Neuron (in vitro differentiated cells): ENCODE results near the gene NOCT.
"Not testable (repeated sequence)": the region's sequence is repeated elsewhere in the genome, so short reads cannot be mapped to it uniquely, and the experiment has no call there.

Experiments
- H2AFZ ChIP-seq: one replicate; pipeline ENCODE4 v1.6.1; 2013; ENCODE audit warnings: low read depth, mild to moderate bottlenecking, inconsistent platforms, low read length, moderate library complexity
- H3K27me3 ChIP-seq: one replicate; pipeline ENCODE4 v1.6.1; 2013; ENCODE audit warnings: low read length; ENCODE audit not compliant: insufficient read depth
- H3K36me3 ChIP-seq: one replicate; pipeline ENCODE4 v1.6.1; 2013; ENCODE audit warnings: low read length; ENCODE audit not compliant: insufficient read depth
- H3K4me1 ChIP-seq: one replicate; pipeline ENCODE4 v1.6.1; 2013; ENCODE audit warnings: low read length; ENCODE audit not compliant: insufficient read depth
- H3K4me3 ChIP-seq: 2 replicates; pipeline ENCODE4 v1.5.1; 2013; ENCODE audit warnings: mild to moderate bottlenecking, low read length, moderate library complexity
- H3K9me3 ChIP-seq: one replicate; pipeline ENCODE4 v1.6.1; 2013; ENCODE audit warnings: low read length

The NOCT gene

DNA sequence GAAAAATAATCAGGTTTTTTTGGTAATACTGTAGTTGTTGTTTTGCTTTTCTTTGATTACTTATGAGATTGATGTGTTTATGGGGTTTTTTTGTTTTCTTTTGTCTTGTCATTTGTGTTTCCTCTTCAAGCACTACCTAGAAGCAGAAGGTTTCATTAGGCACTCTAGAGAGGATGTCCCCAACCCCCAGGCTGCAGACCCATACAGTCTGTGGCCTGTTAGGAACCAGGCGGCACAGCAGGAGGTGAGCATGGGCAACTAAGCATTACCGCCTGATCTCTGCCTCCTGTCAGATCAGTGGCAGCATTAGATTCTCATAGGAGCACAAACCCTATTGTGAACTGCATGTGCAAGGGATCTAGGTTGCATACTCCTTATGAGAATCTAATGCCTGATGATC is 22.9 kb upstream of the NOCT start:
- Histone ChIP-seq H3K4me3 (no peak overlapping the region), H3K9me3 (no peaks in the 10 kb centered on the region), H3K4me1 (no peaks in the 10 kb centered on the region), H2AFZ (no peak overlapping the region), H3K27me3 (no peaks in the 10 kb centered on the region), H3K36me3 (no peaks in the 10 kb centered on the region)

DNA sequence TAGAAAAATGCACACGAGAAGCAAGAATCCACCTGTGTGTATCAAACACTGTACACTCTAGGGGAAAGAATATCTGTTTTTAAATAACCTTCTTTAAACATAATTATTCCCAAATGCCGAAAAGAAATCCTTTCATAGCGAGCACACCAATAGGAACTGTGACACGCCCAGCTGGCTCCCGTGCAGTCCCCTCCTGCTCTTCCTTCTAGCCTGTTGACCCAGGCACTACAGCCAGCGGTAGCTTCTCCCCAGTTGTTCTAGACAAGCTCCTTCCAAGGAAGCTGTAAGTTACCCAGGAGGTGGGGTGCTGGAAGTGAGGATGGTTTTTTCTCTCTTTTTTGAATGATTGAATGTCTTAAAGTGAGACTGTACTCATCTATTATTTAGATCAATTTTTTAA is 19.5 kb upstream of the NOCT start:
- Histone ChIP-seq H2AFZ (no peak overlapping the region), H3K36me3 (no peaks in the 10 kb centered on the region), H3K4me1 (no peaks in the 10 kb centered on the region), H3K4me3 (no peak overlapping the region), H3K27me3 (no peaks in the 10 kb centered on the region), H3K9me3 (no peaks in the 10 kb centered on the region)

DNA sequence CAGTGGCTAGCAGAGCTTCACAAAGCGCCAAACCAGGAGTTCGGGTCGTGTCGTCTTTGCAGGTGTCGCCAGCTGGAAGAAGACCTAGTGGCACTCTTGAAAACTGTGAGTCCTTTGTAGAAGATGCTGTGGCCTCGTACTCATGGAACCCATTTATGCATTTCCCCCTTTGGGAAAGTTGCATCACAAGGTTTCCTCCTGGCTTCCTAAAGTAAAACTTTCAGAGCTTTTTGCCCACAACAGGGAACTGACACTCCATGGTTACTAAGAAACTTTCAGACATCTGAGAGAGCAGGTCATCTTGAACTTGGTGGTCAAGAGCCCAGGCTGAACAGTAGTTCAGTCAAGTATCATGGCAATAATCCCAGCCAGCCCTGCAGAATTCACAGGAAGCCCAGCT is 15.9 kb upstream of the NOCT start:
- H2AFZ ChIP-seq = no peak overlapping the region
- no peaks in the 10 kb centered on the region for H3K36me3 ChIP-seq
- no peaks in the 10 kb centered on the region for H3K4me1 ChIP-seq
- H3K9me3 ChIP-seq = no peaks in the 10 kb centered on the region
- H3K27me3 ChIP-seq = no peaks in the 10 kb centered on the region
- no peak overlapping the region for H3K4me3 ChIP-seq

DNA sequence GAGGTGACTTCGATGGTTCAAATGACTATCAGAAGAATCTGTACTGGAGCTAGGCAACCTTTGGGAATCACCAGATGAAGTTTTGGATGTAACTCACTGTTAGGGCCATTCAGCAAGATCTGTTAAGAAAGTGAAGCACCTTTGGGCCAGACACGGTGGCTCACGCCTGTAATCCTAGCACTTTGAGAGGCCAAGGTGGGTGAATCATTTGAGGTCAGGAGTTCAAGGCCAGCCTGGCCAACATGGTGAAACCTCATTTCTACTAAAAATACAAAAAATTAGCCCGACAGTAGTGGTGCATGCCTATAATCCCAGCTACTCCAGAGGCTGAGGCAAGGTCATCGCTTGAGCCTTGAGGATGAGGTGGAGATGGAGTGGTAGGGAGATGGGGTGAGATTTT is 15.4 kb upstream of the NOCT start:
- H3K36me3 ChIP-seq, H3K4me1 ChIP-seq, H3K27me3 ChIP-seq, H3K4me3 ChIP-seq, H3K9me3 ChIP-seq, H2AFZ ChIP-seq: not testable (repeated sequence)

DNA sequence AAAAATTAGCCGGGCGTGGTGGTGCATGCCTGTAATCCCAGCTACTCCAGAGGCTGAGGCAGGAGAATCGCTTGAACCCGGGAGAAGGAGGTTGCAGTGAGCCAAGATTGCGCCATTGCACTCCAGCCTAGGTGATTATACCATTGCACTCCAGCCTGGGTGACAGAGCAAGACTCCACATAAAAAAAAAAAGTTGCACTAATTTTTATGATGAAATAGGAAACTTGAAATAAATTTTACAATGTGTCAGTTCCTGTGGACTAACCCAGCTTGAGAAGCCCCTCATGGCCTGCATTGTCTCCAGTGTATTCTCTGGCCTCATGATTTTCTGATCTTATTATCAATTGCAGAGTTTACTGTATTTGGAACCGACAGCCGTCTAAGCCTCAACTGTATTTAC is 14.2 kb upstream of the NOCT start:
- not testable (repeated sequence) for H3K4me3 ChIP-seq, H3K27me3 ChIP-seq, H3K4me1 ChIP-seq, H3K36me3 ChIP-seq, H2AFZ ChIP-seq, H3K9me3 ChIP-seq

DNA sequence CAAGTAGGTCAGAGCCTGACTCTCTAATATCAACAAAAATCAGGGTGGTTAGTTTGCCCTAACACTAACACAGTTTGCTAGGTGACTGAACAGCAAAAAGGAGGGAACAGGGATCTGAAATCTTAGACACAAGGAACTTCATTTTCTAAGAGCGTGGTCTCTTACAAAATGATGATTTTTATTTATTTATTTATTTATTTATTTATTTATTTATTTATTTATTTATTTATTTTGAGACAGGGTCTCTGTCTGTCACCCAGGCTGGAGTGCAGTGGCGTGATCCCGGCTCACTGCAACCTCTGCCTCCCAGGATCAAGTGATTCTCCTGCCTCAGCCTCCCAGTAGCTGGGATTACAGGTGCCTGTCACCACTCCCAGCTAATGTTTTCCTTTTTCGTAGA is 11.9 kb upstream of the NOCT start:
- H3K4me3 ChIP-seq, H3K9me3 ChIP-seq: not testable (repeated sequence)

DNA sequence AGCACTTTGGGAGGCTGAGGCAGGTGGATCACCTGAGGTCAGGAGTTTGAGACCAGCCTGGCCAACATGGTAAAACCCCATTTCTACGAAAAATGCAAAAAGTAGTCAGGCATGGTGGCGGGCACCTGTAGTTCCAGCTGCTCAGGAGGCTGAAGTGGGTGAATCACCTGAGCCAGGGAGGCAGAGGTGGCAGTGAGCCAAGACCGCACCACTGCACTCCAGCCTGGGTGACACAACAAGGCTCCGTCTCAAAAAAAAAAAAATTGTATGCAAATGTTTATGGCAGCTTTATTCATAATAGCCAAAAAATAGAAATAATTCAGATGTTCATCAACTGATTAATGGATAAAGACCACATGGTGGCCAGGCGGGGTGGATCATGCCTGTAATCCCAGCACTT is 9.8 kb upstream of the NOCT start:
- H3K36me3 ChIP-seq = no peaks in the 10 kb centered on the region
- H3K4me1 ChIP-seq = no peaks in the 10 kb centered on the region

More for the DNA sequence above, 11.9 kb upstream of the NOCT start:
- not testable (repeated sequence) for H3K27me3 ChIP-seq, H3K4me1 ChIP-seq, H2AFZ ChIP-seq, H3K36me3 ChIP-seq

DNA sequence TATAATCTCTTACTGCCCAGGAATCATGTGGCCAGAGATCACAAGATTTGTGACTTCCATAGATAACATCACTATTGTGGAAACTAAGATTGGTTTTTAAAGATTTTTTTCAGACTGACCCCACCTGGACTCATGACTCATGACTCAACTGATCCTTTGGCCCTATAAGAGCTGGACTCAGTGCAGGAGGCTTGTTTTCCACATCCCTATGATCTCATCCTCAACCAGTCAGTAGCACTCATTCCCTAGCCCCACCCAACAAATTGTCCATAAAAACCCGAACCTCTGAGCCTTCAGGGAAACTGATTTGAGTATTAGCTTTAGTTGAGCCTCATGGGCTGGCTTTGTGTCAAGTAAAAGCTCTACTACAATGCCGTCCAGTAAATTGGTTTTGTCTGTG is 7.9 kb upstream of the NOCT start:
- Histone ChIP-seq H3K27me3 (no peaks in the 10 kb centered on the region), H3K4me3 (no peak overlapping the region), H3K9me3 (no peaks in the 10 kb centered on the region), H2AFZ (no peak overlapping the region), H3K36me3 (no peaks in the 10 kb centered on the region), H3K4me1 (no peaks in the 10 kb centered on the region)

More for the DNA sequence above, 9.8 kb upstream of the NOCT start:
- no peak overlapping the region for H2AFZ ChIP-seq
- H3K4me3 ChIP-seq = no peak overlapping the region
- no peaks in the 10 kb centered on the region for H3K9me3 ChIP-seq
- H3K27me3 ChIP-seq = no peaks in the 10 kb centered on the region

DNA sequence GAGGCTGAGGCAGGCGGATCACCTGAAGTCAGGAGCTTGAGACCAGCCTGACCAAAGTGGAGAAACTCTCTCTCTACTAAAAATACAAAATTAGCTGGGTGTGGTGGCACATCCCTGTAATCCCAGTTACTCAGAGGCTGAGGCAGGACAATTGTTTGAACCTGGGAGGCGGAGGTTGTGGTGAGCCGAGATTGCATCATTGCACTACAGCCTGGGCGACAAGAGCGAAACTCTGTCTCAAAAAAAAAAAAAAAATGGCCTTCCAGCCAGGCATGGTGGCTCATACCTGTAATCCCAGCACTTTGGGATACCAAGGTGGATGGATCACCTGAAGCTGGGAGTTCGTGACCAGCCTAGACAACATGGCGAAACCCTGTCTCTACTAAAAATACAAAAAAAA is 7.3 kb upstream of the NOCT start:
- H3K4me3 ChIP-seq, H3K36me3 ChIP-seq, H2AFZ ChIP-seq, H3K4me1 ChIP-seq, H3K27me3 ChIP-seq, H3K9me3 ChIP-seq: not testable (repeated sequence)

DNA sequence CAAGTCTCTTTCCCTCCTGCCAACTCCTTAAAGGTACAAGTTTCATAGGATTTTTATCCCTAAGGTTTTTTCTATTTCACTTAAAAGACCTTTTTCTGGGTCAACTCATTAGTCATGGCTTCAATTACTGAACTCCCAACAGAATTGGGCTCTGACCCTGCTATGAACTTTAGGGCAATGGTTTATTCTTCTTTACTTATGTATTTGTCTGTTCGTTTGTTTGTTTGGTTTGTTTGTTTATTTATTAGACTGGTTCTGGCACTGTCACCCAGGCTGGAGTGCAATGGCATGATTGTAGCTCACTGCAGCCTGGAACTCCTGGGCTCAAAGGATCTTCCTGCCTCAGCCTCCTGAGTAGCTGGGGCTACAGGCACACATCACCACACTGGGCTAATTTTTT is 5.9 kb upstream of the NOCT start:
- Histone ChIP-seq H2AFZ (no peak overlapping the region), H3K27me3 (no peaks in the 10 kb centered on the region)

DNA sequence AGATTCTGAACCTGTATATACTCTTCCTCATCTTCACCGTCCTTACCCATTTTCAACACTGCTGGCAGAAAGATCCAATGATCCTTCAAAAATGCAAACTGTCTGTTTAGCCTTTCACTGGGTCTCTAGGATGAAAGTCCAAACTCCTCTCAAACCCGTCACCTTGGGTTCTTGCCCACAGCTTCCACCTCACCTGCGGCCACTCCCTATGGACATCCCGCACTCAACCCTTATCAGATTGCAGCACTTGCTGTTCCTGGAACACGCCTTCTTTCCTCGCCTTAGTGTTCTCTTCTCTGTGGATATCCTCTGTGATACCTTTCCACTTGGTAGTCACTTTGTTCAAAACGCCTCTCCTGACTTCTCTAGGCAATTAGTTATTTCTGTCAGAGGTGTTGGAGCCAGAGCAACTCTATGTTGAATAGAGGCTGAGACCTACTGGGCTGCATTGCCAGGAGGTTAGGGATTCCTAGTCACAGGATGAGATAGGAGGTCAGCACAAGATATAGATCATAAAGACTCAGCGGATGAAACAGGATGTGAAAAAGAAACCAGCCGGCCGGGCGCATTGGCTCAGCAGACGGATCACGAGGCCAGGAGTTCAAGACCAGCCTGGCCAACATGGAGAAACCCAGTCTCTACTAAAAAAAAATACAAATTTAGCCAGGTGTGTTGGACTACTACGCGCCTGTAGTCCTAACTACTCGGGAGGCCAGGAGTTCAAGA is 4.2 kb upstream of the NOCT start:
- Histone ChIP-seq H3K4me1 (peaks cover 15% of the 10 kb centered on the region), H3K27me3 (no peaks in the 10 kb centered on the region), H3K4me3 (no peak overlapping the region), H3K36me3 (no peaks in the 10 kb centered on the region), H2AFZ (no peak overlapping the region), H3K9me3 (no peaks in the 10 kb centered on the region)

More for the DNA sequence above, 5.9 kb upstream of the NOCT start:
- Histone ChIP-seq H3K4me1 (peaks cover 10% of the 10 kb centered on the region), H3K36me3 (no peaks in the 10 kb centered on the region), H3K9me3 (no peaks in the 10 kb centered on the region), H3K4me3 (no peak overlapping the region)

DNA sequence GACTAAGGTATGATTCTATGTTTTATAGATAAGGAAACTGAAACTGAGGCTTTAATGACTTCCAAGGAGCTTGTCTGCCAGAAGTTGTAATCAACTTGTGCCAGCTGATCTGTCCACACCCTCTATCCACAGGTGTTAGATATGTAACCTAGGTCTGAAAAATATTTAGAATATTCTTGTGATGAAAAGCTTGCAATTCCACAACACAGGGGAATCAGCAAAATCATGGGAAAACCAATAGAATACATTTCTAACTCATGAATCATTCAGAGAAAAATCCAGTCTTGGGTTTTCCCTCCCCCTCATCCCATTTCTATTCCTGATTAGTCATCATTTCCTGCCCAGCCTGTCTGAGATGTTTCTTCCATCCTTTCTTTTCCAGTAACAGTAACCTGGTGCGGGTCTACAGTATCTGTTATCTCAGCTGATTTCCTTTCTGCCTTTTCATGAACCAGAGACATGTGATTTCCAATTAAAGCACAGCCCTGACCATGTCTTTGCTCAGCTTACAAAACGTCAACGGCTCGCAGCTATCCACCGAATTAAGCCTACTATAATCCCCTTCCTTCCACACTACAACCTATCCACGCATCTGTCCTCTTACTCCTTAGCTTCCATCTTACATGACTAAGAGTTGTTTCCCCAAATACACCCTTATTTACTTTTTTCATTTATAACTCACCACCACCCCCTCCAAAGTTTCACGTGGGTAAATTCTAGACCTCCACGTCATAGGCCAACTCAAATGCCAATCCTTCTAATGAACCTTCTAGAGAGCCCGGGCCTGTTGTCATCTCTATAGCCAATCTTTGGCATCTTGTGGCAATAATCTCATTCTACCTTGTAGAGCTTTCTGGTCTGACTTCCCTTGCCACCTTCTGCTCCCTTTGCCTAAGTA is 961 bp upstream of the NOCT start:
- no peaks in the 10 kb centered on the region for H3K9me3 ChIP-seq
- H3K27me3 ChIP-seq = no peaks in the 10 kb centered on the region
- peaks cover 3% of the 10 kb centered on the region for H3K36me3 ChIP-seq
- H2AFZ ChIP-seq = peak overlapping the region; percentile 64
- H3K4me3 ChIP-seq = peak overlapping the region; percentile 71
- H3K4me1 ChIP-seq = peaks cover 19% of the 10 kb centered on the region

DNA sequence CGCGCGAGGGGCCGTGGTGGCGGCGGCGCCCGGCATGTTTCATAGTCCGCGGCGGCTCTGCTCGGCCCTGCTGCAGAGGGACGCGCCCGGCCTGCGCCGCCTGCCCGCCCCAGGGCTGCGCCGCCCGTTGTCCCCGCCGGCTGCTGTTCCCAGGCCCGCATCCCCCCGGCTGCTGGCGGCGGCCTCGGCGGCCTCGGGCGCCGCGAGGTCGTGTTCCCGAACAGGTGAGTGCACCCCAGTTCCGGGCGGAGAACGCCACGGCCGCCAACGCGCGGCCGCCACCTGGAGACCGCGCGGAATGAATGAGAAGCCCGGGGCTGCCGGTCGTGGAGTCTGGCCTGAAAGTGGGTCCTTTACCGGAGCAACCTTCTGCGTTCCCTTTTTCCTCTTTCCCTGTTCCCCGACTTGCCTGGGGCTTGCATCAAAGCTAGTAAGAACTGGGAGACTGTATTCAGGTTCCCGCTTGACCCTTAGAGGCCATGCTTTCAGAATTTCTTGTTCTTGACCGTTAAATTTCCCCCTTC is 429 bp downstream of the NOCT start:
- H3K9me3 ChIP-seq = no peaks in the 10 kb centered on the region
- no peaks in the 10 kb centered on the region for H3K27me3 ChIP-seq
- peaks cover 25% of the 10 kb centered on the region for H3K4me1 ChIP-seq
- H2AFZ ChIP-seq = peak overlapping the region; percentile 64
- peaks cover 3% of the 10 kb centered on the region for H3K36me3 ChIP-seq
- H3K4me3 ChIP-seq = peak overlapping the region; percentile 71
